SK-N-SH (cell line): ENCODE data around the gene SIAH3. TPM values are rescaled to one million over a fixed set of nuclear protein-coding genes. Genes with fewer than 3 reads are reported as not detected.

Source experiments
- CTCF ChIA-PET: fragments of 300-600, 350-600 bp; formaldehyde crosslinking; extraction: SDS; loops from one replicate; lab custom pipeline; 2021; lab: Yijun Ruan, JAX
- POLR2A ChIA-PET: fragments of 350-600 bp; sonication (Branson Sonifier 250); formaldehyde crosslinking; extraction: SDS; loops from one replicate; lab custom pipeline; 2020; ENCODE audit warnings: antibody characterized with exemption, inconsistent platforms; lab: Yijun Ruan, JAX
- DNase-seq: peaks from one replicate; pipeline ENCODE4 v3.0.0; 2012
- H2AFZ ChIP-seq: fragments of 200-600 bp; sonication (generic); 2 replicates; pipeline ENCODE4 v1.8.1; 2016; ENCODE audit warnings: antibody characterized with exemption, mild to moderate bottlenecking, low read depth
- H3F3A ChIP-seq: fragments of 200-600 bp; sonication (generic); replicated peaks from 2 replicates; pipeline ENCODE3; 2016; ENCODE audit warnings: antibody characterized with exemption, mild to moderate bottlenecking; ENCODE audit not compliant: insufficient read depth
- H3K27ac ChIP-seq, 2 experiments: fragments of 200-500 bp in 1 of 2; fragments of 200-600 bp in 1 of 2; sonication (Bioruptor generic) in 1 of 2; sonication (generic), shearing (Covaris generic) in 1 of 2; 2 replicates each; pipeline versions ENCODE4 v1.5.1 to v1.6.1; 2014 to 2016; ENCODE audit warnings: low read depth in 2 of 2, inconsistent platforms in 1 of 2, low read length in 1 of 2, mild to moderate bottlenecking in 1 of 2, mixed read lengths in 1 of 2
- H3K27me3 ChIP-seq: fragments of 200-600 bp; sonication (generic), shearing (Covaris generic); 2 replicates; pipeline ENCODE4 v1.6.1; 2016; ENCODE audit warnings: mixed run types; ENCODE audit not compliant: insufficient read depth
- H3K36me3 ChIP-seq, 2 experiments: fragments of 200-500 bp in 1 of 2; fragments of 200-600 bp in 1 of 2; sonication (Bioruptor generic) in 1 of 2; sonication (generic) in 1 of 2; replicated peaks in 1 of 2; 2 replicates each; pipeline versions ENCODE3 to v1.5.1; 2014 to 2016; ENCODE audit warnings: low read length in 1 of 2, mild to moderate bottlenecking in 1 of 2; ENCODE audit not compliant: insufficient read depth in 2 of 2, control insufficient read depth in 1 of 2
- H3K4me1 ChIP-seq, 2 experiments: fragments of 200-500 bp in 1 of 2; fragments of 200-600 bp in 1 of 2; sonication (Bioruptor generic) in 1 of 2; sonication (generic), shearing (Covaris generic) in 1 of 2; 2 replicates each; pipeline versions ENCODE4 v1.5.1 to v1.6.1; 2014 to 2016; ENCODE audit warnings: low read depth in 1 of 2, low read length in 1 of 2, mixed run types in 1 of 2; ENCODE audit not compliant: insufficient read depth in 2 of 2, control insufficient read depth in 1 of 2
- H3K4me2 ChIP-seq: fragments of 200-600 bp; sonication (generic), shearing (Covaris generic); 2 replicates; pipeline ENCODE4 v1.6.1; 2017; ENCODE audit warnings: mixed run types
- H3K4me3 ChIP-seq, 2 experiments: fragments of 200-500 bp in 1 of 2; fragments of 200-600 bp in 1 of 2; sonication (Bioruptor generic) in 1 of 2; sonication (generic), shearing (Covaris generic) in 1 of 2; 2 replicates each; pipeline versions ENCODE4 v1.5.1 to v1.8.1; 2014 to 2016; ENCODE audit warnings: low read depth in 2 of 2, inconsistent platforms in 1 of 2, low read length in 1 of 2, mild to moderate bottlenecking in 1 of 2, mixed read lengths in 1 of 2, moderate library complexity in 1 of 2
- H3K79me2 ChIP-seq: fragments of 200-600 bp; sonication (generic); 2 replicates; pipeline ENCODE4 v1.8.1; 2017; ENCODE audit warnings: mild to moderate bottlenecking; ENCODE audit not compliant: insufficient read depth
- H3K9ac ChIP-seq: fragments of 200-600 bp; sonication (generic); 2 replicates; pipeline ENCODE4 v1.6.1; 2017; ENCODE audit warnings: mixed run types
- H3K9me2 ChIP-seq: fragments of 200-600 bp; sonication (generic); 2 replicates; pipeline ENCODE4 v1.6.1; 2017; ENCODE audit warnings: mixed run types
- H3K9me3 ChIP-seq: fragments of 200-600 bp; sonication (generic); 2 replicates; pipeline ENCODE4 v1.6.1; 2017; ENCODE audit warnings: mixed run types, mild to moderate bottlenecking, moderate library complexity
- H4K20me1 ChIP-seq: fragments of 200-600 bp; sonication (generic); 2 replicates; pipeline ENCODE4 v1.6.1; 2017; ENCODE audit warnings: mild to moderate bottlenecking, mixed run types; ENCODE audit not compliant: insufficient read depth
- CHD2 ChIP-seq: fragments of 150-350 bp; IDR thresholded peaks from 2 replicates; pipeline ENCODE4 v1.6.1; 2018; ENCODE audit warnings: low read length; ENCODE audit not compliant: partially characterized antibody
- EP300 ChIP-seq, 2 experiments: IDR thresholded peaks; 2 replicates each; pipeline versions ENCODE4 v1.4.0 to v1.6.1; 2012; ENCODE audit warnings: borderline replicate concordance in 1 of 2, low read depth in 1 of 2, low read length in 1 of 2
- EZH2phosphoT487 ChIP-seq: fragments of 200-600 bp; sonication (generic); IDR thresholded peaks from 2 replicates; pipeline ENCODE4 v1.6.1; 2017; ENCODE audit warnings: low read depth, mixed run types, mild to moderate bottlenecking, antibody characterized with exemption, moderate library complexity, borderline replicate concordance
- FOSL2 ChIP-seq: IDR thresholded peaks from 2 replicates; pipeline ENCODE4 v1.4.0; 2012; ENCODE audit warnings: low read depth, mild to moderate bottlenecking, moderate library complexity, borderline replicate concordance
- FOXM1 ChIP-seq: IDR thresholded peaks from 2 replicates; pipeline ENCODE4 v1.4.0; 2012; ENCODE audit warnings: low read depth, mild to moderate bottlenecking
- GABPA ChIP-seq: IDR thresholded peaks from 2 replicates; pipeline ENCODE4 v1.4.0; 2012; ENCODE audit warnings: low read depth, mild to moderate bottlenecking
- JUND ChIP-seq: IDR thresholded peaks from 2 replicates; pipeline ENCODE4 v1.4.0; 2012
- MAX ChIP-seq: IDR thresholded peaks from 2 replicates; pipeline ENCODE4 v1.4.0; 2012; ENCODE audit warnings: low read depth
- MXI1 ChIP-seq: IDR thresholded peaks from 2 replicates; pipeline ENCODE4 v1.6.1; 2012; ENCODE audit warnings: mild to moderate bottlenecking, low read depth, low read length, improper control_type of control experiment
- NFIC ChIP-seq: IDR thresholded peaks from 2 replicates; pipeline ENCODE4 v1.4.0; 2012; ENCODE audit warnings: borderline replicate concordance
- NRF1 ChIP-seq: IDR thresholded peaks from 2 replicates; pipeline ENCODE4 v1.6.1; 2012; ENCODE audit warnings: low read depth, mild to moderate bottlenecking, low read length
- PBX3 ChIP-seq: IDR thresholded peaks from 2 replicates; pipeline ENCODE4; 2012
- POLR2AphosphoS5 ChIP-seq: IDR thresholded peaks from 2 replicates; pipeline ENCODE4 v1.6.1; 2012; ENCODE audit warnings: low read depth, low read length
- RAD21 ChIP-seq: IDR thresholded peaks from 2 replicates; pipeline ENCODE4 v1.6.1; 2012; ENCODE audit warnings: mild to moderate bottlenecking, low read length
- REST ChIP-seq: IDR thresholded peaks from 2 replicates; pipeline ENCODE4 v1.6.1; 2012; ENCODE audit warnings: mild to moderate bottlenecking, low read depth, low read length, moderate library complexity
- RFX5 ChIP-seq: IDR thresholded peaks from 2 replicates; pipeline ENCODE4 v1.6.1; 2012; ENCODE audit warnings: mild to moderate bottlenecking, improper control_type of control experiment, low read length
- RXRA ChIP-seq: IDR thresholded peaks from 2 replicates; pipeline ENCODE4 v1.4.0; 2012; ENCODE audit warnings: low read depth, mild to moderate bottlenecking, borderline replicate concordance
- SMC3 ChIP-seq: IDR thresholded peaks from 2 replicates; pipeline ENCODE4 v1.6.1; 2012; ENCODE audit warnings: low read depth, low read length, improper control_type of control experiment
- TCF12 ChIP-seq: IDR thresholded peaks from 2 replicates; pipeline ENCODE4 v1.4.0; 2012
- TEAD4 ChIP-seq: IDR thresholded peaks from 2 replicates; pipeline ENCODE4 v1.4.0; 2012; ENCODE audit warnings: mild to moderate bottlenecking, borderline replicate concordance; ENCODE audit not compliant: insufficient read depth
- USF1 ChIP-seq: IDR thresholded peaks from 2 replicates; pipeline ENCODE4 v1.4.0; 2012; ENCODE audit warnings: low read depth, borderline replicate concordance
- YY1 ChIP-seq: IDR thresholded peaks from 2 replicates; pipeline ENCODE4 v1.4.0; 2012; ENCODE audit warnings: low read depth, mild to moderate bottlenecking
- WGBS: methylation state at CpG from one replicate; pipeline ENCODE4 v1.1.6; 2017; ENCODE audit warnings: low lambda C conversion rate; 5-methylcytosine and 5-hydroxymethylcytosine counted together
- polyA plus RNA-seq, 3 experiments: library from polyadenylated mRNA; depleted of rRNA; stranded (reverse); fragments of >200 nt; gene quantifications; 2 replicates each; pipeline ENCODE4 v1.2.3, GENCODE V29; 2012
- TF ChIP-seq, protein P1 (sequence below): fragments of 150-350 bp; IDR thresholded peaks from 2 replicates; pipeline ENCODE4 v1.6.1; 2017; ENCODE audit warnings: antibody characterized with exemption, low read length, low read depth, borderline replicate concordance
- TF ChIP-seq, protein P2 (sequence below): fragments of 150-350 bp; IDR thresholded peaks from 2 replicates; pipeline ENCODE4 v1.6.1; 2016; ENCODE audit warnings: mild to moderate bottlenecking, low read depth, low read length
- TF ChIP-seq, protein P3 (sequence below): fragments of 200-600 bp; sonication (generic); IDR thresholded peaks from 2 replicates; pipeline ENCODE4 v1.6.1; 2017; ENCODE audit warnings: antibody characterized with exemption, mild to moderate bottlenecking, moderate library complexity

SIAH3 gene
- polyA plus RNA-seq, 1 of the 3 experiments (the other 2 are of a cell fraction) = 0.08 TPM

GRCh38 chr13:45807520-45808099 lies 43.9 kb downstream of the SIAH3 start:
- no peak overlapping the region for H3K4me3 ChIP-seq
- peak; percentile 65 for DNase-seq
- no peaks in the 10 kb centered on the region for H3K36me3 ChIP-seq
- H3K9me3 ChIP-seq = no peaks in the 10 kb centered on the region
- H3K9ac ChIP-seq = no peak overlapping the region
- ChIA-PET CTCF (interaction anchor here (0.5 to 4.6 kb wide), 37 partner anchors 8 to 473 kb away, joined by 3 to 57 read pairs (median 5); partner anchors contain the start of gene ZC3H13), POLR2A (interaction anchor here (1.1 kb wide), 1 partner anchor 244 kb away, joined by 3 read pairs; no protein-coding TSS in a partner anchor)
- WGBS = 33% methylated on average over 3 of the region's 3 CpGs
- no peaks in the 10 kb centered on the region for H3K9me2 ChIP-seq
- H3K79me2 ChIP-seq = no peaks in the 10 kb centered on the region
- no peak overlapping the region for H3K4me2 ChIP-seq
- H3K27ac ChIP-seq = no peak overlapping the region
- no peak overlapping the region for H2AFZ ChIP-seq
- no peaks in the 10 kb centered on the region for H4K20me1 ChIP-seq
- H3F3A ChIP-seq = no peaks in the 10 kb centered on the region
- peaks cover 7 to 15% of the 10 kb centered on the region in 2 experiments; a peak in 3 of 4 replicates for H3K4me1 ChIP-seq
- H3K27me3 ChIP-seq = no peaks in the 10 kb centered on the region
- TF ChIP-seq FOXM1 = no peak
- no peak for TF ChIP-seq RFX5
- no peak for TF ChIP-seq USF1
- no peak for TF ChIP-seq CHD2
- no peak for TF ChIP-seq EP300 (IDR thresholded peaks at IDR 0.05; ENCODE audit: borderline replicate concordance in 1 of 2, low read depth in 1 of 2, low read length in 1 of 2)
- TF ChIP-seq JUND = 0 out of 2 replicates have a peak, but pooled peaks have one; percentile 10
- TF ChIP-seq POLR2AphosphoS5 = no peak
- TF ChIP-seq PBX3 = no peak
- no peak for TF ChIP-seq MAX
- TF ChIP-seq MXI1 = no peak
- TF ChIP-seq NFIC = no peak
- no peak for TF ChIP-seq TEAD4
- TF ChIP-seq GABPA = no peak
- no peak for TF ChIP-seq EZH2phosphoT487
- TF ChIP-seq REST = no peak
- no peak for TF ChIP-seq YY1
- TF ChIP-seq SMC3 = peak; percentile 86
- TF ChIP-seq, protein P1, sequence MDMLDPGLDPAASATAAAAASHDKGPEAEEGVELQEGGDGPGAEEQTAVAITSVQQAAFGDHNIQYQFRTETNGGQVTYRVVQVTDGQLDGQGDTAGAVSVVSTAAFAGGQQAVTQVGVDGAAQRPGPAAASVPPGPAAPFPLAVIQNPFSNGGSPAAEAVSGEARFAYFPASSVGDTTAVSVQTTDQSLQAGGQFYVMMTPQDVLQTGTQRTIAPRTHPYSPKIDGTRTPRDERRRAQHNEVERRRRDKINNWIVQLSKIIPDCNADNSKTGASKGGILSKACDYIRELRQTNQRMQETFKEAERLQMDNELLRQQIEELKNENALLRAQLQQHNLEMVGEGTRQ = no peak
- TF ChIP-seq, protein P2, sequence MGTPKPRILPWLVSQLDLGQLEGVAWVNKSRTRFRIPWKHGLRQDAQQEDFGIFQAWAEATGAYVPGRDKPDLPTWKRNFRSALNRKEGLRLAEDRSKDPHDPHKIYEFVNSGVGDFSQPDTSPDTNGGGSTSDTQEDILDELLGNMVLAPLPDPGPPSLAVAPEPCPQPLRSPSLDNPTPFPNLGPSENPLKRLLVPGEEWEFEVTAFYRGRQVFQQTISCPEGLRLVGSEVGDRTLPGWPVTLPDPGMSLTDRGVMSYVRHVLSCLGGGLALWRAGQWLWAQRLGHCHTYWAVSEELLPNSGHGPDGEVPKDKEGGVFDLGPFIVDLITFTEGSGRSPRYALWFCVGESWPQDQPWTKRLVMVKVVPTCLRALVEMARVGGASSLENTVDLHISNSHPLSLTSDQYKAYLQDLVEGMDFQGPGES = no peak
- no peak for TF ChIP-seq FOSL2
- TF ChIP-seq NRF1 = no peak
- no peak for TF ChIP-seq TCF12
- TF ChIP-seq RAD21 = peak; percentile 91
- TF ChIP-seq RXRA = no peak
- TF ChIP-seq, protein P3, sequence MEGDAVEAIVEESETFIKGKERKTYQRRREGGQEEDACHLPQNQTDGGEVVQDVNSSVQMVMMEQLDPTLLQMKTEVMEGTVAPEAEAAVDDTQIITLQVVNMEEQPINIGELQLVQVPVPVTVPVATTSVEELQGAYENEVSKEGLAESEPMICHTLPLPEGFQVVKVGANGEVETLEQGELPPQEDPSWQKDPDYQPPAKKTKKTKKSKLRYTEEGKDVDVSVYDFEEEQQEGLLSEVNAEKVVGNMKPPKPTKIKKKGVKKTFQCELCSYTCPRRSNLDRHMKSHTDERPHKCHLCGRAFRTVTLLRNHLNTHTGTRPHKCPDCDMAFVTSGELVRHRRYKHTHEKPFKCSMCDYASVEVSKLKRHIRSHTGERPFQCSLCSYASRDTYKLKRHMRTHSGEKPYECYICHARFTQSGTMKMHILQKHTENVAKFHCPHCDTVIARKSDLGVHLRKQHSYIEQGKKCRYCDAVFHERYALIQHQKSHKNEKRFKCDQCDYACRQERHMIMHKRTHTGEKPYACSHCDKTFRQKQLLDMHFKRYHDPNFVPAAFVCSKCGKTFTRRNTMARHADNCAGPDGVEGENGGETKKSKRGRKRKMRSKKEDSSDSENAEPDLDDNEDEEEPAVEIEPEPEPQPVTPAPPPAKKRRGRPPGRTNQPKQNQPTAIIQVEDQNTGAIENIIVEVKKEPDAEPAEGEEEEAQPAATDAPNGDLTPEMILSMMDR = peak; percentile 64
